Stimulated activated CD8-positive, alpha-beta memory T cell treated with anti-CD3 and anti-CD28 coated beads, Interleukin-12 subunit alpha, Interleukin-12 subunit beta, amount 100 ng/mL, for 1 hour (primary cell): ENCODE data around the gene DRAXIN.

ENCODE experiments used
- DNase-seq: peaks from one replicate; pipeline ENCODE4 v3.0.0-alpha.2; 2020; ENCODE audit warnings: low read depth

The DRAXIN gene

DNA sequence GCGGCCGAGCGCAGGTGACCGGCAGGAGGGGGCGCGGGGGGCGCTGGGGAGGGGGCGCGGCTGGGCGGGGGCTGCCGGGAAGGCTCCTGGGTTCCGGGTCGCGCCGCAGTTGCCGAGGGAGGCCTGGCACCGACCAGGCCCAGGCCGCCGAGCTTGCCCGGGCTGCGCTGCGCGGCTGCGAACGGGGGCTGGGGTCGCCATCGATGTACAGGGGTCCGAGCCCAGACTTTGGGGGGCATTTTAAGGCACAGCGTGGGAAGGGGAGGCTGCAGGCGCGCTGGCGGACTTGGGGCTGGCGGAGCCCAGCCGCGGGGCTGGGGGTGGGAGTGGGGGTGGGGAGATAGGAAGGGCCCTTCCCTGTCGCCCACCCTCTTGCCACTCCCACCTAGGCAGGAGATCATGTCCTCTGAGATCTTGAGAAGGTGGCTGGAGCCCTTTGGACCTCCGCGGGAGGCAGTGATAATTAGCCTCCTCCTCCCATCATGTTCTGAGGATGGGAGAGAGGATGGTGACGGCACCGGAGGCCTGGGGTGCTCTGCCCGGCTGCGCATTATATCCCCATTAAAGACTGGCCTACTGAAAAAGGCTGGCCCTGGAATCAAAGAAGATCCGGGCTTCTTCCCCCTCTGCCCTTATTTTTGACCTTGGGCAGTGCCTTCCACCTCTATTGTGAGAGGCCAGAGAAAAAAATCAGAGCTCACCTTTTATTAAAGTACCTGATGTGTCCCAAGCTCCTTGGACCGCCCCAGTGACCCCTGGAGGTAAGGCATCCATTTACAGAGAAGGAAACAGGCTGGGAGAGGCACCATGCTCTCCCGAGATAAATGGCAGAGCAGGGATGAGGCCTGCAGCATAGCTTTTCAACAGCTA is 36.3 kb upstream of the DRAXIN start:
- DNase-seq: no peak

GRCh38 chr1:11657654-11658053 is 33.9 kb upstream of the DRAXIN start:
- DNase-seq: no peak

DNA sequence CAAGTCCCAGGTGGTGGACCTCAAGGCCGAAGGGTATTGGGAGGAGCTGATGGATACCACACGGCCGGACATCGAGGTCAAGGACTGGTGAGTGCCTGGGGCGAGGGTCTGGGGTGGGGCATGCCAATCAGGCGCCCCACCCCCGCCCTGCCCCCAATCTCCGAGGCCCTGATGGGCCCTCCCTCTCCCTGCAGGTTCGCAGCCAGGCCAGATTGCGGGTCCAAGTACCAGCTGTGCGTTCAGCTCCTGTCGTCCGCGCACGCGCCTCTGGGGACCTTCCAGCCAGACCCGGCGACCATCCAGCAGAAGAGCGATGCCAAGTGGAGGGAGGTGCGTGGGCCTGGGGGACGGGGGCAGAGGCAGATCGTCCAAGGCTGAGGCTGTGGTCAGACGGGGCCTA is 33.0 kb upstream of the DRAXIN start:
- no peak for DNase-seq

- no peak for DNase-seq
Measured at GRCh38 chr1:11659748-11660147, 31.8 kb upstream of the DRAXIN start.

- DNase-seq: no peak
Measured at GRCh38 chr1:11661103-11661502, 30.4 kb upstream of the DRAXIN start.

DNA sequence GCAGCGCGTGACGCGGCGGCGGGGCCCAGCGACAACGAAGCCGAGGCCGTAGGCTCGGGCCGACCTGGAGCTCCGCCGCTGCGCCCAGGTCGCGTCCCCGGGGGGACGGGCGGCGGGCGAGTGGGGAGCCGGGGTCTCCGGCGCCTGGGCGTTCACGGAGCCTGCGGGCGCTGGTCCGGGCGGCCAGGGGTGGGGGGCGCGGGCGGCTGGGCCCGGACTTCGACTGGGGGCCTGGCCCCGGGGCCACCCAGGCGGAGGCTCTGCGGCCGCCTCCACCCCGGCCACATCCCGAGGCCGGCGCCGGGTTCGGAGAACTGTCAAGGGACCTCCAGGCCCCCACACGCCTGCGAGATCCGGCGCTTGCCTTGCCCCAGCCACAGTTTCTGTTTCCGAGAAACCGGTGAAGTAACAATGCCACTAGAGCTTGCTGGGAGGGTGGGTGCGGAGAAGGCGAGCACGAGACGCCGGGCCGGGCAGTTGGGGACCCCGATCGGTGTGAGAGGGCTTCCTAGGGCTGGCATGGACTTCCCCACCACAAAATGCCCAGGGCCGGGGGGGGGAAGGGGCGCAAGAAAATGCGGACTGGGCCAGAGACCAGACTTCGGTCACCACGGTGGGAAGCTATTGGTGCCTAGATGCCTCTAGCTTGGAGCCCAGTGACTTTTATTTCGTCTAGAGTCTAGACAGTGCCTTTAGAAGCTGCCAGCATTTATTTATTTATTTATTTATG is 27.0 kb upstream of the DRAXIN start:
- peak; percentile 40 for DNase-seq

- DNase-seq: no peak
Measured at GRCh38 chr1:11668516-11668915, 23.0 kb upstream of the DRAXIN start.

DNA sequence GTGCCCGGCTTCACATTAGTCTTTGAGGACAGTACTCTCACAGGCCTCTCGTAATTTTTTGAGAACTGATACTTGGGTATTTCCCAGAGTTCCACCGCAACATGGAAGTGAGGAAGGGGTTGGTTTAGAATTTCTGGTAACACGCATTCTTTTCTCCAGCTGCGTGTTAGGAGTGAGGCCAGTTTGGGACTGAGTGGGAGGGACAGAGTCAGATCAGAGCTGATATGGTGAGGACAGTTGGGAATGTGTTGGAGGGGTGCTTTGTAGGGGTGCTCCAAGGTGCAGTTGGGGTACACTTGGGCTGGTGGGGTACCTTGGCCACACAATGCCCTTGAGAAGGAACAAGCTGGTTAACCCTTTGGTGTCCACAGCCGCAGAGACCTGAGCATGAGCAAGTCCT is 20.8 kb upstream of the DRAXIN start:
- DNase-seq: no peak

- DNase-seq: no peak
Measured at GRCh38 chr1:11671205-11671543, 20.3 kb upstream of the DRAXIN start.

DNA sequence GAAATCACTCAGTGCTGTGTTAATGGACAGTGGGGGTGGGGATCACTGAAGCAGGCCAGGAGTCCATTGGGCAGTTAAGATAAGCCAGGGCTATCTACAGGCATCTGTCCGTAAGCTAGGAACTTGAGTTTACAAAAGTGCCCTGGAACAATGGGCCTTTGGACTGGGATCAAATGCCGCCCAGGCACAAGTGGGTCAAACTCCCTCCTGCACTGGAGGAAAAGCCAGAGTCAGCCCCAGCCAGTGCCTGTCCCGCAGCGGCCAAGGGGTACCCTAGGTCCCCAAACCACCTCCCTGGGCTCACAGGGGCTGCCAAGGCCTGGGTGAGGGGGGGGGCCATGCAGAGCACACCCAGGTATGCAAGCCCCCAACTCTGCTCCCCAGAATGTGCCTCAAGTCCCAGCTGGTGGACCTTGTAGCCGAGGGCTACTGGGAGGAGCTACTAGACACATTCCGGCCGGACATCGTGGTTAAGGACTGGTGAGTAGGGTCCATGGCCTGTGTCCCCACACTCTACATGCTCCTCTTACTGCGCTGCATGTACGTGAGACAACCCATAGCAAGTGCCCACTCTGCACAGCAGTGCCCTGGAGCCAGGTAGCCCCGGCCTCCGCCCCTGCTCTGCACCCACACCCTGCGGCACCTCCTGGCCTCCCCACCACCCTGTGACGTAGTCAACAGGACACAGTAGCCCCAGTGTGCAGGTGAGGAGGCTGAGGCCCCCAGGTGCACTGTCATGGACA is 19.8 kb upstream of the DRAXIN start:
- no peak for DNase-seq

DNA sequence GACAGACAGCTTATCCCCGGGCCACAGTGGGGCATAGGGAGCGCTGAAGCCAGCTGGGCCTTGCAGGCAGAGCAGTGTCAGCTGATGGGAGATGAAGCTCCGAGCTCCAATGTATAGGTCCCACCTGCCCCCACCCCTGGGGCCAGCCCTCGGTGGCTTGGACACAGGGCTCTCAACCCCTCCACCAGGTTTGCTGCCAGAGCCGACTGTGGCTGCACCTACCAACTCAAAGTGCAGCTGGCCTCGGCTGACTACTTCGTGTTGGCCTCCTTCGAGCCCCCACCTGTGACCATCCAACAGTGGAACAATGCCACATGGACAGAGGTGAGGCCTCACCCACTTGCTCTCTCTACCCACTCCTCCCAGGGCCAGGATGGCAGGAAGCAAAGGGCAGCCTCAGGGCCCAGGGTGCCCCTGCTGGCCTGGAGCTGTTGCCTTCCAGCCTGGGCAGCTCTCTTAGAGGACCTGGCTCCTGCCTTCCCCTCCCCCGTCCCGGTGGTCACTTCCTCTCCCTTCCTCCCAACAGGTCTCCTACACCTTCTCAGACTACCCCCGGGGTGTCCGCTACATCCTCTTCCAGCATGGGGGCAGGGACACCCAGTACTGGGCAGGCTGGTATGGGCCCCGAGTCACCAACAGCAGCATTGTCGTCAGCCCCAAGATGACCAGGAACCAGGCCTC is 18.3 kb upstream of the DRAXIN start:
- no peak for DNase-seq

DNA sequence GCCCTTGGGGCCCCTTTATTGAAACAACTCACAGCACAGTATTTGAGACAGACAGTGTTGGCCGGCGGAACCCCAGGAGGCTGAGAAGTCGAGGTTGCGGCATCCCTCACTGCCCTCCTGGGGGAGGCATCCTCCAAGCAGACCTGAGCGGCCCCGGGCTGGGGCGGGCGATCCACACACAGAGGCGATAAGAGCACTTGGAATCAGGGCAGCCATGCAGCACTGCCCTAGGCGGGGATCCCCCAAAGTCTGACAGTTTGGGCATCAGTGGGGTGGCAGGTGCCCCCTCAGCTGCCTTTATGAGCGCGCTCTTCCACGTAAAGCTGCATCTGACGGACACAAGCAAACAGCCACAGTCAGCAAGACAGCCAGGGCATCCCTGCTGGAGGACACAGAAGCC is 17.0 kb upstream of the DRAXIN start:
- DNase-seq: no peak

DNA sequence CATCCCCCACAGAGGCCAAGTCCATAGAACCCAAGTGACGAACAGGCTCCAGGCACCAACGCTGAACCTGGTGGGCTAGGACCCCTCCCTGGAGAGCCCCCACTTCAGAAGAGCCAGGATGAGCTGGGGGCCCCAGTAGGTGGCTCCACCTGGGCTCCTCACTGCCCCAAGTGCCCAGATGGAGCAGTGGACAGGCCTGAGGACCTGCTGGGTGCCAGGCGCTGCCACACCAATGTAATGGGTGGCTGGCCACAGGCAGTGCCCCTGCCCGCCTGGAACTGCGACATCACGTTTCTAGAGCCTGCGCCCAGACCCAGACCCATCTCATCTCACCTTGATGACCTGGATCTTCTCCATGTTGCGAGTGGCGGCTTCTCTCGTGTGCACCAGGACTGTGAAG is 16.2 kb upstream of the DRAXIN start:
- DNase-seq: no peak

DNA sequence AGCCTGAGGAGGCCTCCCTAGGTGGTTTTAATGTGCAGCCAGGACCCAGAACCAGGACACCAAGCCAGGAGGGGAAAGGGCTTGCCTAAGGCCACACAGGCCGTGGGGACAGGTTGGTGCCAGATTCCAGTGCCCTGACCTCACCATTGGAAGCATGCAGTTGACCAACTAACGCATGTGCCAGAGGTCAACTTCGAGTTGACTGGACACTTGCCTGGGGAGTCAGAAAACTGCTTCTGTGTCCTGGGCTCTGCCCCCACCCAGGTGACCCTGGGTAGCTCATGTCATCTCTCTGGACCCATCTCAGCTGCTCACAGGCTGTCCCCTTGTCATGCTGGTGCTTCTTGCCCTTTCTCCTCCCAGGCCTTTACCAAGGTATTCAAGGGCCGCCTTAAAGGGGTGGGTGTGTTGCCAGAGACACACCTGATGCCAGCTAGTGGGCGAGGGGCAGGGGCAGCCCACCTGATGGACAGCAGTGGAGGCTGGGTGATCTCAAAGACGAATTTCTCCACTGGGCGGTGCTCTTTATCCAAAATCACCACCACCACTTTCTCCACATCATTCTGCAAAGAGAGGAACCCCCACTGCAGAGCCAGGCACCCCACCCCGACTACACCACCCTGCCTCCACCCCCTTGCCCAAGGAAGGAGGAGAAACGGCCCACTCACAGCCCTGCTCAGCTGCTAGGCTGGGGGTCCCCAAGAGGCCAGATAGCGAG is 15.0 kb upstream of the DRAXIN start:
- no peak for DNase-seq

DNA sequence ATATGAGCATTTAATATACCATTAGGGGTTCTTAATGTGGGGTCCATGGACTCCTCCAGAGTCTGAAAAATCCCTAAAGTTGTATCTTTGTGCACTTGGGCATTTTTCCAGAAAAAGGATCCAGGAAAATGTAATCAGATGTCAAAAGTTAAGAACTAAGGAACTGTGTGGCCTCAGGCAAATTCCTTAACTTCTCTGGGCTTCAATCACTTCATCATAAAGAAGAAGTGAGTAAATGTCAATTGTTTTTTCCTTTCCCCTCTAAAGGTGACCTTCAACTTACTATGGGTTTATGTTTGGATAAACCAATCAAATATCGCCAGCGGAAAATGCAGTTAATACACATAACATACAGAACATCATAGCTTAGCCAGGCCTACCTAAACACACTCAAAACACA is 13.1 kb upstream of the DRAXIN start:
- no peak for DNase-seq

DNA sequence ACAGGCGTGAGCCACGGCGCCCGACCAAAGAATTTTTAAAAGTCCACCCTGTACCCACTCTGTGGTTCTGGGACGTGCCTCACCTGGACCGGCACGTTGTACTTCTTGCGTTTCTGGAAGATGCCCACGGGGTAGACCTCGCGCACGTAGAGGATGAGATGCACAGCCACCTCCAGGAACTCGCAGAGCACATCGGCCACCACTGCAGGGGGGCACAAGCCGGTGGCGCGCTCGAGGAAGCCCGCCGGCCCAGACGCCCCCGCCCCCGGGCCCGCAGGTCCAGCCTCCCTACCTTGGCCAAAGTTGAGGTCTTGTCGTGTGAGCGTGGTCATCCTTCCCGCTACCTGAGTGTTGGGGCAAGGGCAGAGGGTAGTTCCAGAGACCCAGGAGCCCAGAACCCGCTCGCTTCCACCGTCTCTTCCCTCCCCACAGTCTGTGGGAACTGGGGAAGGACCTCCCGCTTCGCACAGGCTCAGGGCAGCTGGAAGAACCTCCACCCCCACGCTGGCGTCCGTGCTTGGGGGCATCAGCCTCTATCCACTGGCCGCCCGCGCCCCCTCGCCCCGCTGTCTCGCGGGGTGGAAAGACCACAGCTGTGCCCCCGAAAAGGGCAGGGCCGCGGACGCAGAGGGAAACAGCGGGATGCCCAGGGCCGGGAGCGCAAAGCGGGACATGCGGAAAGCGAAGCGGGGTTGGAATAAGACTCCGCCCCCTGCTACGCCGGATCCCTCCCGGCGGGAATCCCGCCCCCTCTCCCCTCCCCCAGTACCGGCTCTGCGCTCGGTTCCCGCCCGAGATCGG is 11.0 kb upstream of the DRAXIN start:
- DNase-seq: no peak

- peak; percentile 78 for DNase-seq
Measured at GRCh38 chr1:11681071-11681771, 10.3 kb upstream of the DRAXIN start, which contains the start of gene MAD2L2. TSS of gene MAD2L2 (minus strand) at chr1:11681148. CDS start at chr1:11680601, 547 bp downstream.

DNA sequence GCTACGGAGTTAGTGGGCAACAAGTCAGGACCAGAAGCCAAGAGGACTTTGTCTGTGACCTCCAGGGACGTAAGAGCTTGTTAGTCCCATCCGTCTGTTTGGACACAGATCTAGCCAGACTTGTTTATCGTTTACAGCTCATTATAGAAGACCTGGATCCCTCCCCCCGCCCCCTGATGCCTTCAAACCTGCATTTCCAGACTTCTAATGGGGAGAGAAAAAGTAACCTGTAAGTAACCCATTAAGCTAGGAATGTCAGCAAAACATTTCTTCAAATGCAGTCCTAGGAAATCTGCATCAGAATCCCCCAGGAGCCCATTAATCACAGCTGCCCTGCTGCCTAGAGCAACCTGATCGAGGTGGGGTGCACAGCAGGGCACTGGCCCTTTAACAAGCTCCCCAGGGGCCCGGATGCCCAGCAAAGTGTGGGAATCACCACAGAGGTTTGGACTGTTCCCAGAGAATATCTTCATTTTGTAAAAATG is 9.2 kb upstream of the DRAXIN start:
- DNase-seq: no peak

DNA sequence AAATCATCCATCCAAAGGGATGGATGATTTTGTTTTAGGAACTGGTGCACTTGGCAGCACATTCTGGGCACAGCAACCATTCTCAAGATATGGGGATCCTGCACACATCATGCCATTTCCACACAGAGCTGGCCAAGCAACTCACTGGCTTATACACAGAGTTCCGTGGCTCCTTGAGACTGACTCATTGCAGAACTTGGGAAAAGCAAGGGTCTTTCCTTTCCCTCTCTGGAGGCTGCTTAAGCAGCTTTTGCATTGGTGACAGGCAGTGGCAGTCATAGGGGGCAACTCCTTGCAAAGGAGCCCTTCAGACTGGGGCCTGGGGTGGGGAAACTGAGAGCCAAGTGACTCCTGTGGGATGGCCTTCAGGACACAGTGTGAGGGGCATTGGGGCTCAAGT is 8.7 kb upstream of the DRAXIN start:
- DNase-seq: no peak

DNA sequence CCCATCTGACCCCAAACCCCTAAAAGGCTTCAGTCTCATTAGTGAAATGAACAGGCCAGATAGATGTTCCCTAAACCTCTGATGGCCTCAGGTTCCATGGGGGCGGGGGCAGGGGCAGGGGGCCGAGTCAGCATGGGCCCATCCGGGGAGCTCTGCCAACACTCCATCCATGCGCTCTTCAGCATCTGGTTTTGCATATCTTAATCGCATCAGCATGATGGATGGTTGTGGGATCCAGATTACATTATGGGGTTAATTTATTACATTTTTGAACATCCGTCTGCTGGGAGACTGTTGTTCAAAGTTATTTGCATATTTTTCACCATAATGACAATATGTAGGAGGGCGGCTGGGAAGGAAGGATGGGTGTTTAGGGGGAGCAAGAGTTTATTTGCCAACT is 7.4 kb upstream of the DRAXIN start:
- no peak for DNase-seq
